ENCODE results near the gene AUP1. TPM values are rescaled to one million over a fixed set of nuclear protein-coding genes. Genes with fewer than 3 reads are reported as not detected.

Gene AUP1
- total RNA-seq, 1 donor from 2014 or later = 122 TPM

GRCh38 chr2:74528600-74529356 is 728 bp downstream of the AUP1 start:
- TF ChIP-seq CTCF (IDR thresholded peaks at IDR 0.05) = no peak
- H3K9me3 ChIP-seq = no peaks in the 10 kb centered on the region
- no peak for DNase-seq
- H3K27ac ChIP-seq = peak overlapping the region; percentile 94
- intact Hi-C loops (cut with DNase I) = no loop called here
- no peaks in the 10 kb centered on the region for H3K27me3 ChIP-seq (ENCODE audit: low read depth)
- H3K4me3 ChIP-seq = peak overlapping the region; percentile 98
- H3K4me1 ChIP-seq = peaks cover 28% of the 10 kb centered on the region
- ATAC-seq = peak; percentile 14 to 30
- H3K36me3 ChIP-seq = peaks cover 54% of the 10 kb centered on the region

- no peak for TF ChIP-seq CTCF (IDR thresholded peaks at IDR 0.05)
- intact Hi-C loops (cut with DNase I) = no loop called here
- no peak overlapping the region for H3K27ac ChIP-seq
- H3K27me3 ChIP-seq (ENCODE audit: low read depth) = no peaks in the 10 kb centered on the region
- H3K4me1 ChIP-seq = peaks cover 28% of the 10 kb centered on the region
- no peak overlapping the region for H3K4me3 ChIP-seq
- no peak for ATAC-seq
- peaks cover 44% of the 10 kb centered on the region for H3K36me3 ChIP-seq
- DNase-seq = no peak
- H3K9me3 ChIP-seq = no peaks in the 10 kb centered on the region
These were observed 1.8 kb downstream of the AUP1 start for GRCh38 chr2:74527741-74528140.

GRCh38 chr2:74526649-74527230 is 2.8 kb downstream of the AUP1 start:
- no peak for TF ChIP-seq CTCF (IDR thresholded peaks at IDR 0.05)
- no peak for ATAC-seq
- H3K27ac ChIP-seq = no peak overlapping the region
- no peaks in the 10 kb centered on the region for H3K27me3 ChIP-seq (ENCODE audit: low read depth)
- peaks cover 34% of the 10 kb centered on the region for H3K36me3 ChIP-seq
- no peak for DNase-seq
- peaks cover 24% of the 10 kb centered on the region for H3K4me1 ChIP-seq
- intact Hi-C loops (cut with DNase I) = no loop called here
- H3K9me3 ChIP-seq = no peaks in the 10 kb centered on the region
- no peak overlapping the region for H3K4me3 ChIP-seq

GRCh38 chr2:74525717-74526648 is 3.5 kb downstream of the AUP1 start, which contains the start of gene DQX1:
Gene DQX1 (minus strand): TSS chr2:74526231. CDS start chr2:74525729, 502 bp downstream.
- H3K36me3 ChIP-seq = peaks cover 31% of the 10 kb centered on the region
- peaks cover 16% of the 10 kb centered on the region for H3K4me1 ChIP-seq
- DNase-seq = no peak
- intact Hi-C loops (cut with DNase I) = no loop called here
- TF ChIP-seq CTCF (IDR thresholded peaks at IDR 0.05) = no peak
- peaks cover 4% of the 10 kb centered on the region for H3K27me3 ChIP-seq (ENCODE audit: low read depth)
- no peak within 1 kb of the TSS for H3K27ac ChIP-seq
- no peak for ATAC-seq
- no peaks in the 10 kb centered on the region for H3K9me3 ChIP-seq
- no peak within 1 kb of the TSS for H3K4me3 ChIP-seq

GRCh38 chr2:74524955-74525716 is 4.4 kb downstream of the AUP1 start:
- peaks cover 11% of the 10 kb centered on the region for H3K4me1 ChIP-seq
- intact Hi-C loops (cut with DNase I) = no loop called here
- DNase-seq (no peak), ATAC-seq (no peak)
- peaks cover 31% of the 10 kb centered on the region for H3K36me3 ChIP-seq
- no peak overlapping the region for H3K27ac ChIP-seq
- no peaks in the 10 kb centered on the region for H3K9me3 ChIP-seq
- H3K4me3 ChIP-seq = no peak overlapping the region
- TF ChIP-seq CTCF (IDR thresholded peaks at IDR 0.05) = no peak
- H3K27me3 ChIP-seq (ENCODE audit: low read depth) = peaks cover 9% of the 10 kb centered on the region

Measured in lower lobe of right lung (tissue), 2 donors.